ENCODE data around the gene ZNF700. TPM values are rescaled to one million over a fixed set of nuclear protein-coding genes. Genes with fewer than 3 reads are reported as not detected.

Gene ZNF700
- total and polyA plus RNA-seq, 2 donors (not counting 3 experiments of a cell fraction or from before 2014, with no cell fraction given), result 2.3 to 7.9 TPM

- no peak within 1 kb of the TSS for H3K27ac ChIP-seq (ENCODE audit: insufficient read depth, low read depth, low read length)
- H3K27me3 ChIP-seq (ENCODE audit: control insufficient read depth in 2 of 2, insufficient read depth in 2 of 2, low read length in 2 of 2), result no peaks in the 10 kb centered on the region
- H3K4me3 ChIP-seq (replicated peaks in 1 of 3; ENCODE audit: insufficient read depth in 1 of 3, low read depth in 1 of 3, low read length in 3 of 3), result peak within 1 kb of the TSS; percentile 24 to 66 (median 51)
- intact Hi-C loops (cut with micrococcal nuclease), result loop anchor here (1.0 kb wide), 2 partner anchors 22 to 176 kb away; no protein-coding TSS in a partner anchor
- no peaks in the 10 kb centered on the region for H3K9me3 ChIP-seq (replicated peaks; ENCODE audit: control insufficient read depth, insufficient read depth, low read length)
- ChIA-PET CTCF (no interaction called here), POLR2A (no interaction called here)
- peak within 1 kb of the TSS; percentile 72 for H3K4me2 ChIP-seq (ENCODE audit: insufficient read depth, low read length)
- no TSS peak for BruUV-seq (replicated peaks)
- H3K79me2 ChIP-seq (ENCODE audit: control insufficient read depth, insufficient read depth, low read length), result no peaks in the 10 kb centered on the region
- H2AFZ ChIP-seq (ENCODE audit: low read depth, low read length), result peak within 1 kb of the TSS; percentile 89
- H3K4me1 ChIP-seq (ENCODE audit: control insufficient read depth, extremely low read depth, insufficient read depth, low read length), result no peaks in the 10 kb centered on the region
- no peak within 1 kb of the TSS for H3K9ac ChIP-seq (replicated peaks; ENCODE audit: extremely low read depth, insufficient read depth, low read length)
- no peaks in the 10 kb centered on the region for H4K20me1 ChIP-seq (replicated peaks; ENCODE audit: control insufficient read depth, extremely low read depth, insufficient read depth, low read length)
- dilution Hi-C loops (cut with MboI; ENCODE audit: extremely low pct_ligation_motif_present, low sequenced_read_pairs), result no loop called here
- peak; percentile 48 for DNase-seq (ENCODE audit: low read depth, low spot score)
- TF ChIP-seq, protein P1, sequence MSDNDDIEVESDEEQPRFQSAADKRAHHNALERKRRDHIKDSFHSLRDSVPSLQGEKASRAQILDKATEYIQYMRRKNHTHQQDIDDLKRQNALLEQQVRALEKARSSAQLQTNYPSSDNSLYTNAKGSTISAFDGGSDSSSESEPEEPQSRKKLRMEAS (IDR thresholded peaks at IDR 0.05; ENCODE audit: insufficient read depth, insufficient read length), result no peak
- no peak for TF ChIP-seq POLR2AphosphoS5 (IDR thresholded peaks at IDR 0.05; ENCODE audit: insufficient read depth, low read depth, low read length)
- no peak for TF ChIP-seq JUN (IDR thresholded peaks at IDR 0.05; ENCODE audit: borderline replicate concordance, insufficient read depth, insufficient read length, low read depth)
- TF ChIP-seq MYC (IDR thresholded peaks at IDR 0.05; ENCODE audit: low read depth, low read length), result no peak
- no peaks in the 10 kb centered on the region for H3K9me1 ChIP-seq (replicated peaks; ENCODE audit: control insufficient read depth, extremely low read depth, insufficient read depth, low read length)
- H3K36me3 ChIP-seq (ENCODE audit: control insufficient read depth in 2 of 2, extremely low read depth in 1 of 2, insufficient read depth in 2 of 2, low read length in 2 of 2), result no peaks in the 10 kb centered on the region
- FAIRE-seq, result peak; percentile 80
Measured at GRCh38 chr19:11964858-11965645, 40.1 kb downstream of the ZNF700 start, which contains the start of gene ZNF763. Gene ZNF763 (plus strand): TSS chr19:11965040. CDS start chr19:11965209, 169 bp downstream.

DNA sequence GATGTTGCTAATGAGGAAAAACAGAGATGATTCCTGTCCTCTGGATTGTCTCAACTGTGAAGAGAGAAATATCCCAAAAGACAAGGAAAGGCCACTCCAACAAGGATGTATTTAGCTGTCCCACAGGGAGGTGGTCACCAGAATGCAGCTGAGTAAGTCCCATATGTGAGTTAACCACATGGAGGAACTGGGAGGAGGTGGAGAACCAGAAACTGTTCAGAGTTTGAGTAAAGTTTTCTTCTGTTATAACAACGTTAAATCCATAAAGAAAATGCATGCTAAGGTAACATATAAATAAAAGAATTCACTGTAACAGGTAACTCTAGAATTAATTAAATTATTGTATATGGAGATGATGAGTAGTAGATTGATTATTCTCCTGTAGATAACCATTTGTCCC lies 45.3 kb downstream of the ZNF700 start:
- Histone ChIP-seq H3K36me3 (ENCODE audit: control insufficient read depth in 2 of 2, extremely low read depth in 1 of 2, insufficient read depth in 2 of 2, low read length in 2 of 2) (no peaks in the 10 kb centered on the region), H3K4me3 (replicated peaks in 1 of 3; ENCODE audit: insufficient read depth in 1 of 3, low read depth in 1 of 3, low read length in 3 of 3) (no peak overlapping the region), H3K27me3 (ENCODE audit: control insufficient read depth in 2 of 2, insufficient read depth in 2 of 2, low read length in 2 of 2) (no peaks in the 10 kb centered on the region), H3K9ac (replicated peaks; ENCODE audit: extremely low read depth, insufficient read depth, low read length) (no peak overlapping the region), H3K9me1 (replicated peaks; ENCODE audit: control insufficient read depth, extremely low read depth, insufficient read depth, low read length) (no peaks in the 10 kb centered on the region), H3K4me1 (ENCODE audit: control insufficient read depth, extremely low read depth, insufficient read depth, low read length) (no peaks in the 10 kb centered on the region), H3K79me2 (ENCODE audit: control insufficient read depth, insufficient read depth, low read length) (no peaks in the 10 kb centered on the region), H2AFZ (ENCODE audit: low read depth, low read length) (no peak overlapping the region), H3K4me2 (ENCODE audit: insufficient read depth, low read length) (no peak overlapping the region), H4K20me1 (replicated peaks; ENCODE audit: control insufficient read depth, extremely low read depth, insufficient read depth, low read length) (no peaks in the 10 kb centered on the region), H3K27ac (ENCODE audit: insufficient read depth, low read depth, low read length) (no peak overlapping the region), H3K9me3 (replicated peaks; ENCODE audit: control insufficient read depth, insufficient read depth, low read length) (no peaks in the 10 kb centered on the region)
- dilution Hi-C loops (cut with MboI; ENCODE audit: extremely low pct_ligation_motif_present, low sequenced_read_pairs), result no loop called here
- DNase-seq (ENCODE audit: low read depth, low spot score) (no peak), FAIRE-seq (no peak)
- no TSS peak for BruUV-seq (replicated peaks)
- no peak for TF ChIP-seq POLR2A (IDR thresholded peaks at IDR 0.05; ENCODE audit: low read depth, low read length)
- TF ChIP-seq POLR2AphosphoS5 (IDR thresholded peaks at IDR 0.05; ENCODE audit: insufficient read depth, low read depth, low read length), result no peak
- TF ChIP-seq, protein P2, sequence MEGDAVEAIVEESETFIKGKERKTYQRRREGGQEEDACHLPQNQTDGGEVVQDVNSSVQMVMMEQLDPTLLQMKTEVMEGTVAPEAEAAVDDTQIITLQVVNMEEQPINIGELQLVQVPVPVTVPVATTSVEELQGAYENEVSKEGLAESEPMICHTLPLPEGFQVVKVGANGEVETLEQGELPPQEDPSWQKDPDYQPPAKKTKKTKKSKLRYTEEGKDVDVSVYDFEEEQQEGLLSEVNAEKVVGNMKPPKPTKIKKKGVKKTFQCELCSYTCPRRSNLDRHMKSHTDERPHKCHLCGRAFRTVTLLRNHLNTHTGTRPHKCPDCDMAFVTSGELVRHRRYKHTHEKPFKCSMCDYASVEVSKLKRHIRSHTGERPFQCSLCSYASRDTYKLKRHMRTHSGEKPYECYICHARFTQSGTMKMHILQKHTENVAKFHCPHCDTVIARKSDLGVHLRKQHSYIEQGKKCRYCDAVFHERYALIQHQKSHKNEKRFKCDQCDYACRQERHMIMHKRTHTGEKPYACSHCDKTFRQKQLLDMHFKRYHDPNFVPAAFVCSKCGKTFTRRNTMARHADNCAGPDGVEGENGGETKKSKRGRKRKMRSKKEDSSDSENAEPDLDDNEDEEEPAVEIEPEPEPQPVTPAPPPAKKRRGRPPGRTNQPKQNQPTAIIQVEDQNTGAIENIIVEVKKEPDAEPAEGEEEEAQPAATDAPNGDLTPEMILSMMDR (IDR thresholded peaks at IDR 0.05; ENCODE audit: extremely low read depth in 1 of 2, insufficient read depth in 1 of 2, low read depth in 1 of 2, low read length in 2 of 2), result no peak
- no peak for TF ChIP-seq MYC (IDR thresholded peaks at IDR 0.05; ENCODE audit: low read depth, low read length)
- TF ChIP-seq JUN (IDR thresholded peaks at IDR 0.05; ENCODE audit: borderline replicate concordance, insufficient read depth, insufficient read length, low read depth), result no peak
- no peak for TF ChIP-seq GATA2 (IDR thresholded peaks at IDR 0.05; ENCODE audit: insufficient read depth, insufficient read length, low read depth, low read length)
- TF ChIP-seq EZH2 (IDR thresholded peaks at IDR 0.05; ENCODE audit: borderline replicate concordance, low read depth, low read length, severe bottlenecking), result no peak
- TF ChIP-seq, protein P1 (IDR thresholded peaks at IDR 0.05; ENCODE audit: insufficient read depth, insufficient read length), result no peak
- no peak for TF ChIP-seq FOS (IDR thresholded peaks at IDR 0.05; ENCODE audit: borderline replicate concordance, insufficient read depth, low read length)
- intact Hi-C loops (cut with micrococcal nuclease), result no loop called here
- ChIA-PET POLR2A (no interaction called here), CTCF (no interaction called here)

Data from endothelial cell of umbilical vein (primary cell).